Sigmoid colon (tissue), 4 donors: ENCODE results near the gene SFTPB.

Experiments used
- EP300 ChIP-seq, 4 donors: sonication (generic); formaldehyde crosslinking; IDR thresholded peaks; one replicate each; pipeline ENCODE4 v1.6.1; 2017; ENCODE audit warnings: antibody characterized with exemption in 4 of 4
- POLR2A ChIP-seq, 2 donors: fragments of 450-650 bp; IDR thresholded peaks; one replicate each; pipeline ENCODE4 v1.6.1; 2016; ENCODE audit warnings: antibody characterized with exemption in 2 of 2, mild to moderate bottlenecking in 2 of 2, moderate library complexity in 2 of 2
- POLR2AphosphoS5 ChIP-seq, 4 donors: sonication (generic); formaldehyde crosslinking; IDR thresholded peaks; one replicate each; pipeline ENCODE4 v1.6.1; 2017; ENCODE audit warnings: antibody characterized with exemption in 4 of 4
- TF ChIP-seq, protein P1 (sequence below), 4 experiments: fragments of 450-650 bp in 3 of 4; fragments of 200-600 bp in 1 of 4; IDR thresholded peaks; one replicate each; pipeline ENCODE4 v1.5.1; 2016 to 2019; ENCODE audit warnings: antibody characterized with exemption in 4 of 4, mild to moderate bottlenecking in 3 of 4, moderate library complexity in 2 of 4

DNA sequence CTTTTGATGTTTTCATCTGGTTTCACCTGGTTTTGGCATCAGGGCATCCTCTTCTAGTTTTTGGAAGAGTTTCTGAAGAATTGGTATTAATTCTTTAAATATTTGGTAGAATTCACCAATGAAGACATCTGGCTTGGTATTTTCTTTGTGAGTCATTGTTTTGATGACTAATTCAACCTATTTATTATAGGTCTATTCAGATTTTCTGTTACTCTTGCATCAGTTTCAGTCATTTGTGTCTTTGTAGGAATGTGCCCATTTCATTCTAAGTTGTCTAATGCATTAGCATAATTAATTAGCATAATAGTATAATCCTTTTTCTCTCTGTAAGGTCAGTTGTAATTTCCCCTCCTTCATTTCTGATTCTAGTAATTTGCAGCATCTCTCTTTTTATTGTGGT lies 34.2 kb upstream of the SFTPB start:
- TF ChIP-seq POLR2A (IDR thresholded peaks at IDR 0.05) (no peak), POLR2AphosphoS5 (IDR thresholded peaks at IDR 0.05) (no peak), EP300 (IDR thresholded peaks at IDR 0.05) (no peak)
- TF ChIP-seq, protein P1, sequence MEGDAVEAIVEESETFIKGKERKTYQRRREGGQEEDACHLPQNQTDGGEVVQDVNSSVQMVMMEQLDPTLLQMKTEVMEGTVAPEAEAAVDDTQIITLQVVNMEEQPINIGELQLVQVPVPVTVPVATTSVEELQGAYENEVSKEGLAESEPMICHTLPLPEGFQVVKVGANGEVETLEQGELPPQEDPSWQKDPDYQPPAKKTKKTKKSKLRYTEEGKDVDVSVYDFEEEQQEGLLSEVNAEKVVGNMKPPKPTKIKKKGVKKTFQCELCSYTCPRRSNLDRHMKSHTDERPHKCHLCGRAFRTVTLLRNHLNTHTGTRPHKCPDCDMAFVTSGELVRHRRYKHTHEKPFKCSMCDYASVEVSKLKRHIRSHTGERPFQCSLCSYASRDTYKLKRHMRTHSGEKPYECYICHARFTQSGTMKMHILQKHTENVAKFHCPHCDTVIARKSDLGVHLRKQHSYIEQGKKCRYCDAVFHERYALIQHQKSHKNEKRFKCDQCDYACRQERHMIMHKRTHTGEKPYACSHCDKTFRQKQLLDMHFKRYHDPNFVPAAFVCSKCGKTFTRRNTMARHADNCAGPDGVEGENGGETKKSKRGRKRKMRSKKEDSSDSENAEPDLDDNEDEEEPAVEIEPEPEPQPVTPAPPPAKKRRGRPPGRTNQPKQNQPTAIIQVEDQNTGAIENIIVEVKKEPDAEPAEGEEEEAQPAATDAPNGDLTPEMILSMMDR (IDR thresholded peaks at IDR 0.05): no peak
